ENCODE data around the gene HTR1B.

Gene HTR1B, protein sequence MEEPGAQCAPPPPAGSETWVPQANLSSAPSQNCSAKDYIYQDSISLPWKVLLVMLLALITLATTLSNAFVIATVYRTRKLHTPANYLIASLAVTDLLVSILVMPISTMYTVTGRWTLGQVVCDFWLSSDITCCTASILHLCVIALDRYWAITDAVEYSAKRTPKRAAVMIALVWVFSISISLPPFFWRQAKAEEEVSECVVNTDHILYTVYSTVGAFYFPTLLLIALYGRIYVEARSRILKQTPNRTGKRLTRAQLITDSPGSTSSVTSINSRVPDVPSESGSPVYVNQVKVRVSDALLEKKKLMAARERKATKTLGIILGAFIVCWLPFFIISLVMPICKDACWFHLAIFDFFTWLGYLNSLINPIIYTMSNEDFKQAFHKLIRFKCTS

DNA sequence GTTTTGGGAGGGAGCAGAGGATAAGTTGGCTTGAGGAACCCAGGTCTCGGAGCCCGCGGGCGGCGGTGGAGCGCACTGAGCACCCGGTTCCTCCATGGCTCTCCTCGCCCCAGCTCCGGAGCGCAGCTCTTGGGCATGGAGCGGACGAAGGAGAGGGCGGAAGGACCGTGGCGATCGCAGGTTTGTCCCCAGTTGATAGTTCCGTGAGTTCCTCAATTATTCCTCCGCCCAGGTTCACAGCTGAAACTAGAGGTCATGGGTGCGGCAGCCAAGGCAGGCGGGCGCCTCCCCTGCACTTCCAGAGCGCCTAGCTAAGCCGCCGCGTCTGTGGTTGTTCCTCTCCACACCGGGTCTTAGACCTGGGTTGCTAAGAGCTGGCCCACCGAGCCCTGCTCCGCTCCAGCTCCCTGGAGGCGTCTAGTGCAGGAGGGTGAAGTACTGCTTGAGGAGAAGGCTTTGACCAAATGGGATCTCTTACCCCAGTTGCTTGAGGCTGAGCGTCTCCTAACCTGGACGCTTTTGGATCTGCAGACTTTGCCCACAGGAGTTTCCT lies at the start of gene HTR1B:
Gene HTR1B (minus strand): TSS at position 184 of the 553 bp plus-strand sequence. CDS start 88 bp downstream, at position 96.
- peaks cover 69% of the 10 kb centered on the region for H3K27me3 Mint-ChIP-seq
- peaks cover 4% of the 10 kb centered on the region for H3K9me3 Mint-ChIP-seq
- peaks cover 4% of the 10 kb centered on the region for H3K36me3 Mint-ChIP-seq (ENCODE audit: low read depth)
- H3K4me3 Mint-ChIP-seq: peak within 1 kb of the TSS; percentile 47
- H3K27ac Mint-ChIP-seq: no peak within 1 kb of the TSS
- peaks cover 25% of the 10 kb centered on the region for H3K4me1 Mint-ChIP-seq (ENCODE audit: low read depth)

- H3K27me3 Mint-ChIP-seq: no peaks in the 10 kb centered on the region
- H3K36me3 Mint-ChIP-seq (ENCODE audit: low read depth): no peaks in the 10 kb centered on the region
- H3K9me3 Mint-ChIP-seq: peaks cover 21% of the 10 kb centered on the region
- no peak overlapping the region for H3K27ac Mint-ChIP-seq
- H3K4me3 Mint-ChIP-seq: no peak overlapping the region
- H3K4me1 Mint-ChIP-seq (ENCODE audit: low read depth): no peaks in the 10 kb centered on the region
Observed at GRCh38 chr6:77512554-77512953, 49.3 kb upstream of the HTR1B start.

DNA sequence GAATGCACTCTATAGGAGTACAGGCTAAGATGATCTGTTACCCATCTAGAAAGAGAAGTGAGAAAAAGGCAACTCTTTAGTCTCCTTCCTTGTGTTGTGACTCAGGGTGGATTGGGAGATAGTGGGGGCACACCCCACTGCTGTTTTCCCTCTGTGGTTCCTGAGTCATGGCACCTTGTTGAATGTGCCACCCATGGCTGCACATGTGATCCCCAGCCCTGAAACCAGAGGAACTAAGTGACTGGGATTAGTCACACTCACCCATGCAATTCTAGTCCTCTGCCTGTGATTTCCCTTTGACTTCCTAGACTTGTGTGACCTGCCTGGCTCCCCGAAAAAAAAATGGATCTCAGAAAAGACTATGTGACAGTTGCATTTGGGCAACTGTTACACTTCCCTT lies 48.6 kb upstream of the HTR1B start:
- no peaks in the 10 kb centered on the region for H3K27me3 Mint-ChIP-seq
- no peaks in the 10 kb centered on the region for H3K36me3 Mint-ChIP-seq (ENCODE audit: low read depth)
- no peaks in the 10 kb centered on the region for H3K4me1 Mint-ChIP-seq (ENCODE audit: low read depth)
- no peak overlapping the region for H3K4me3 Mint-ChIP-seq
- no peak overlapping the region for H3K27ac Mint-ChIP-seq
- H3K9me3 Mint-ChIP-seq: peaks cover 21% of the 10 kb centered on the region

- H3K27me3 Mint-ChIP-seq: no peaks in the 10 kb centered on the region
- H3K36me3 Mint-ChIP-seq (ENCODE audit: low read depth): no peaks in the 10 kb centered on the region
- no peak overlapping the region for H3K27ac Mint-ChIP-seq
- no peaks in the 10 kb centered on the region for H3K4me1 Mint-ChIP-seq (ENCODE audit: low read depth)
- no peaks in the 10 kb centered on the region for H3K9me3 Mint-ChIP-seq
- H3K4me3 Mint-ChIP-seq: no peak overlapping the region
Observed at GRCh38 chr6:77502981-77503380, 39.7 kb upstream of the HTR1B start.

GRCh38 chr6:77492530-77492929 lies 29.2 kb upstream of the HTR1B start:
- no peaks in the 10 kb centered on the region for H3K4me1 Mint-ChIP-seq (ENCODE audit: low read depth)
- H3K36me3 Mint-ChIP-seq (ENCODE audit: low read depth): no peaks in the 10 kb centered on the region

GRCh38 chr6:77487808-77488425 lies 24.6 kb upstream of the HTR1B start:
- H3K4me3 Mint-ChIP-seq: no peak overlapping the region
- no peaks in the 10 kb centered on the region for H3K4me1 Mint-ChIP-seq (ENCODE audit: low read depth)
- no peaks in the 10 kb centered on the region for H3K9me3 Mint-ChIP-seq
- no peaks in the 10 kb centered on the region for H3K36me3 Mint-ChIP-seq (ENCODE audit: low read depth)
- no peaks in the 10 kb centered on the region for H3K27me3 Mint-ChIP-seq
- no peak overlapping the region for H3K27ac Mint-ChIP-seq

More at GRCh38 chr6:77492530-77492929, 29.2 kb upstream of the HTR1B start:
- Mint-ChIP-seq H3K27ac (no peak overlapping the region), H3K9me3 (no peaks in the 10 kb centered on the region), H3K27me3 (no peaks in the 10 kb centered on the region), H3K4me3 (no peak overlapping the region)

- H3K4me3 Mint-ChIP-seq: no peak overlapping the region
- H3K27me3 Mint-ChIP-seq: no peaks in the 10 kb centered on the region
- H3K27ac Mint-ChIP-seq: no peak overlapping the region
- H3K4me1 Mint-ChIP-seq (ENCODE audit: low read depth): no peaks in the 10 kb centered on the region
- no peaks in the 10 kb centered on the region for H3K9me3 Mint-ChIP-seq
- no peaks in the 10 kb centered on the region for H3K36me3 Mint-ChIP-seq (ENCODE audit: low read depth)
Observed at GRCh38 chr6:77482981-77483380, 19.7 kb upstream of the HTR1B start.

- peak overlapping the region; percentile 7 for H3K4me3 Mint-ChIP-seq
- peaks cover 6% of the 10 kb centered on the region for H3K9me3 Mint-ChIP-seq
- no peak overlapping the region for H3K27ac Mint-ChIP-seq
Observed at GRCh38 chr6:77474973-77475372, 11.7 kb upstream of the HTR1B start.

DNA sequence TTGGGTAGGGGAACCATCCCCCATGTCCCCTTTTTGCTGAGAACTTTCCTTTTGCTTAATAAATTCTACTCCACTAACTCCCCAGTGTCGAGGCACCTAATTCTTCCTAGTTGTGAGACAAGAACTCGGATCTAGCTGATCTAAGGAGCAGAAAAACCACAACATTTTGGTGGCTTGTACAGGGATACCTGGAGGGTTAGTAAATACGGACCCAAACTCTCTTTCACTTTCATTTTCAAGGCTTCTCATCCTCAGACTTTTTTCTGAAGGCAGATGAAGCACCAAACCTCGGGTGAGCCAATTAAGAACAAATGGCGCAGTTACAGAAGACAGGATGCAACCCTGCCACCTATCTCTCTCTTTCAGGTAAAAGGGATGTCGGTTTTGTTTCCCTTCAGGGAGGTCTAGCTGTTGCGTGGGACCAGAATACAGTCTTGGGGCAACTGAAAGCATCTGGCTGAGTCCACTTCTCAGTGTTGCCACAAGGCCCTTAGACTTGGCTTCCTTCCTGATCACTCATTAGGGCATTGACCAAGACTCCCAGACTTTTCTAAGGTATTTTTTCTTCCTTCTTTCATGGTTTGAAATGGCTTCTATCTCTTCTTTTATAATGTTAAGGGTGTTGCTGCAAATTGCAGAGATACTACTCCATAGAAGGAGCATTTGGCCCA lies 11.1 kb upstream of the HTR1B start:
- H3K9me3 Mint-ChIP-seq: peaks cover 6% of the 10 kb centered on the region
- H3K36me3 Mint-ChIP-seq (ENCODE audit: low read depth): no peaks in the 10 kb centered on the region
- peaks cover 9% of the 10 kb centered on the region for H3K4me1 Mint-ChIP-seq (ENCODE audit: low read depth)
- no peaks in the 10 kb centered on the region for H3K27me3 Mint-ChIP-seq
- peak overlapping the region; percentile 7 for H3K4me3 Mint-ChIP-seq
- no peak overlapping the region for H3K27ac Mint-ChIP-seq

More at GRCh38 chr6:77474973-77475372, 11.7 kb upstream of the HTR1B start:
- H3K27me3 Mint-ChIP-seq: no peaks in the 10 kb centered on the region
- no peaks in the 10 kb centered on the region for H3K36me3 Mint-ChIP-seq (ENCODE audit: low read depth)
- peaks cover 9% of the 10 kb centered on the region for H3K4me1 Mint-ChIP-seq (ENCODE audit: low read depth)

DNA sequence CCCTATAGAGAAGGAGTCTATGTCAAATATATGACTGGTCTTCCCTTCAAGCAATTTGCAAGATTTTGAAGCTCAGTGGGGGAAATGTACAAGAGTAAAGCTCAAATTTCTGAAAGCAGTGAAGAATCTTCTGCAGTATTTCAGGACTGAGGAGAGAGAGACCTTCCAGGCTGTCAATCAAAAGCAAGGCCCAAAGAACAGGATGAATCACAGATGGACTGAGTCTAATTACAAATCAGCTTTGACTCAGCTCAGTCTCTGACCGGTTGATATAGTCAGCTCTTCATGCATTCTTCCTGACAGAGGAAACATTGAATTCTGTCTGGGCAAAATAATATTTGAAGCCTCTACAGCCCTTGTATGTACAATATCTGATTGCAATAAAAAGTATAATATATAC lies 7.7 kb upstream of the HTR1B start:
- Mint-ChIP-seq H3K27me3 (peaks cover 20% of the 10 kb centered on the region), H3K4me1 (ENCODE audit: low read depth) (peaks cover 14% of the 10 kb centered on the region), H3K27ac (no peak overlapping the region), H3K4me3 (no peak overlapping the region), H3K9me3 (peaks cover 11% of the 10 kb centered on the region), H3K36me3 (ENCODE audit: low read depth) (peaks cover 4% of the 10 kb centered on the region)

GRCh38 chr6:77468939-77469338 lies 5.6 kb upstream of the HTR1B start:
- peaks cover 4% of the 10 kb centered on the region for H3K36me3 Mint-ChIP-seq (ENCODE audit: low read depth)
- no peak overlapping the region for H3K27ac Mint-ChIP-seq
- H3K9me3 Mint-ChIP-seq: peaks cover 4% of the 10 kb centered on the region
- H3K4me1 Mint-ChIP-seq (ENCODE audit: low read depth): peaks cover 8% of the 10 kb centered on the region
- peaks cover 37% of the 10 kb centered on the region for H3K27me3 Mint-ChIP-seq
- H3K4me3 Mint-ChIP-seq: no peak overlapping the region

GRCh38 chr6:77466451-77467437 lies 3.5 kb upstream of the HTR1B start:
- H3K27me3 Mint-ChIP-seq: peaks cover 56% of the 10 kb centered on the region

DNA sequence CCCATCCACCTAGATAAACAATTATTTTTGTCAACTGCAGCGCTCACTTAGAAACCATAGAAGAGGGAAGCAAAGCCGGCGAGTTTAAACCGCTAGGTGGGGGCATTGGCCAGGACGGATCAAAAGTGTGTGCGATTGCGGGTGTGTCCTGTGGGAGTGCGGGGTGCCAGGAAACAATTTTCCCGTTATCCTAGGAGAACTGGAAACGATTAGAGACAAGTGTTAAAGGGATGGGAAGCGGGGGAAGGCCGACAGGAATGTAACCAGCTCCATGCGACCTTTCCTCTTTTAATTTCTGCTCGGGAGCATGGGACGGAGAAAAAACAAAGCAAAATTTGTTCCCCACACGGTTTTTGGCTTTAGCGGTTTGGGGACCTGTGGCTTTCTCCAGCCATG lies 2.8 kb upstream of the HTR1B start:
- H3K4me1 Mint-ChIP-seq (ENCODE audit: low read depth): peaks cover 25% of the 10 kb centered on the region

More at GRCh38 chr6:77466451-77467437, 3.5 kb upstream of the HTR1B start:
- peaks cover 4% of the 10 kb centered on the region for H3K36me3 Mint-ChIP-seq (ENCODE audit: low read depth)
- H3K27ac Mint-ChIP-seq: peak overlapping the region; percentile 16
- H3K4me1 Mint-ChIP-seq (ENCODE audit: low read depth): peaks cover 25% of the 10 kb centered on the region
- H3K4me3 Mint-ChIP-seq: peak overlapping the region; percentile 86
- peaks cover 4% of the 10 kb centered on the region for H3K9me3 Mint-ChIP-seq

DNA sequence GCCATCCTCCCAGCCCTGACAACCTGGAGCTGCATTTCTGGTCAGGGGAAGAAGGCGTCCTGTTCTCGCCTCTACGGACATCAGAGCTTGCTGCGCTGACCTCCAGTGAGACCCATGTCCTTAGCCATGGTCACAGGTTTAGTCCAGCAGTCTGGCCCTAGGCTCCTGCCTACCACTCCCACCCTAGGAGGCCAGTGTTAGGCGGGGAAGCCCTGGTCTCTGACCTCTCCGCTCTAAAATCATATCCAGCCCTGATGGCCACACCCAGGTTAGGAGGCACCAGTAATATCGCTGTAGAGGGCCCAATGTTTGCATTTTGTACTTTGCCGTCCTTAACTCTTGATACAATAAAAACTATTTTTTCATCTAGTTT lies 1.2 kb upstream of the HTR1B start:
- peaks cover 4% of the 10 kb centered on the region for H3K9me3 Mint-ChIP-seq
- H3K36me3 Mint-ChIP-seq (ENCODE audit: low read depth): peaks cover 4% of the 10 kb centered on the region
- H3K27me3 Mint-ChIP-seq: peaks cover 73% of the 10 kb centered on the region
- no peak overlapping the region for H3K4me3 Mint-ChIP-seq
- H3K4me1 Mint-ChIP-seq (ENCODE audit: low read depth): peaks cover 25% of the 10 kb centered on the region
- no peak overlapping the region for H3K27ac Mint-ChIP-seq

More for the DNA sequence above, 2.8 kb upstream of the HTR1B start:
- peaks cover 4% of the 10 kb centered on the region for H3K9me3 Mint-ChIP-seq
- H3K27me3 Mint-ChIP-seq: peaks cover 63% of the 10 kb centered on the region
- H3K36me3 Mint-ChIP-seq (ENCODE audit: low read depth): peaks cover 4% of the 10 kb centered on the region
- H3K27ac Mint-ChIP-seq: peak overlapping the region; percentile 78
- H3K4me3 Mint-ChIP-seq: peak overlapping the region; percentile 86

All from stimulated activated naive CD8-positive, alpha-beta T cell treated with anti-CD3 and anti-CD28 coated beads, Interleukin-15, Interleukin-2, amounts not matched to agents 100 ng/mL and 50 ng/mL, for 24 hours (primary cell).